Embryonic facial prominence (tissue), 1 donor: ENCODE results near the gene POU3F3.

ENCODE experiments used
- DNase-seq: peaks from one replicate; pipeline ENCODE4 v3.0.0-alpha.2; 2016; ENCODE audit errors: extremely low spot score

Gene POU3F3

GRCh38 chr2:104875262-104875661 lies 21.3 kb downstream of the POU3F3 start:
- no peak for DNase-seq

GRCh38 chr2:104876606-104877570 lies 23.0 kb downstream of the POU3F3 start:
- DNase-seq: no peak

GRCh38 chr2:104878863-104879512 lies 25.1 kb downstream of the POU3F3 start:
- DNase-seq: no peak

- no peak for DNase-seq
These were observed 26.2 kb downstream of the POU3F3 start for GRCh38 chr2:104880076-104880475.

- no peak for DNase-seq
These were observed 29.4 kb downstream of the POU3F3 start for GRCh38 chr2:104883357-104883756.

- no peak for DNase-seq
These were observed 31.3 kb downstream of the POU3F3 start for GRCh38 chr2:104885119-104885782.

GRCh38 chr2:104887676-104888075 lies 33.8 kb downstream of the POU3F3 start:
- DNase-seq: no peak

GRCh38 chr2:104888489-104889258 lies 34.8 kb downstream of the POU3F3 start:
- DNase-seq: no peak

GRCh38 chr2:104889291-104889959 lies 35.5 kb downstream of the POU3F3 start:
- DNase-seq: no peak

- DNase-seq: no peak
These were observed 36.2 kb downstream of the POU3F3 start for GRCh38 chr2:104889960-104890684.

GRCh38 chr2:104890685-104891069 lies 36.8 kb downstream of the POU3F3 start:
- DNase-seq: no peak

- DNase-seq: no peak
These were observed 37.2 kb downstream of the POU3F3 start for GRCh38 chr2:104891145-104891544.

GRCh38 chr2:104896446-104896845 lies 42.5 kb downstream of the POU3F3 start:
- DNase-seq: no peak

GRCh38 chr2:104897515-104898184 lies 43.7 kb downstream of the POU3F3 start:
- DNase-seq: no peak

- DNase-seq: no peak
These were observed 46.7 kb downstream of the POU3F3 start for GRCh38 chr2:104900608-104901007.

GRCh38 chr2:104901037-104901881 lies 47.3 kb downstream of the POU3F3 start:
- no peak for DNase-seq

GRCh38 chr2:104902317-104902716 lies 48.4 kb downstream of the POU3F3 start:
- DNase-seq: no peak
